ENCODE results near the gene ERC2. TPM values are rescaled to one million over a fixed set of nuclear protein-coding genes. Genes with fewer than 3 reads are reported as not detected.
"Not testable (repeated sequence)": the region's sequence is repeated elsewhere in the genome, so short reads cannot be mapped to it uniquely, and the experiment has no call there.

Gene ERC2
- total RNA-seq, 2 experiments from 2014 or later: not detected

DNA sequence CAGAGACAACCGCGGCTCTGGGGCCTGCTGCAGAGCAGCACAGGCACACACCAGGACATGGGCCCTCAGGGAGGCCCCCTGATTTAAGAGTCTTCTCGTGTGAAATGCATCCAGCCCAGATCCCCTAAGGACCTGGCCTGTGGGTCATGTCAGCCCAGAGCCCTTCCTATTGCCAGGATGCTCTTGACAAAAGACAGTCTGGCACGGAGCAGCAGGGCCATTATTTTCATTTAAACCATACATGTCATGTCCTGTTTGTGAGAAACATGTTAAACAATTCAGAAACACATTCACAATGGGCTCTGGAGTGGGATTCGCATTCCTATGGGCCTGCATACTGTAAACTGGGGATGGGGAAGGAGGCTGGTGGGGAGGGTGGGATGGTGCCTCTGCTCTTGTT lies 613.8 kb downstream of the ERC2 start:
- Histone ChIP-seq H3K9me2 (ENCODE audit: insufficient read depth, low read length) (no peaks in the 10 kb centered on the region), H3K9me3 (ENCODE audit: low read length) (no peaks in the 10 kb centered on the region), H3K79me2 (ENCODE audit: insufficient read depth, low read depth, low read length) (no peaks in the 10 kb centered on the region), H3K27ac (ENCODE audit: low read depth, low read length, poor library complexity, severe bottlenecking) (no peak overlapping the region), H3K4me2 (ENCODE audit: low read length) (no peak overlapping the region), H3K4me1 (ENCODE audit: insufficient read depth, low read length, poor library complexity, severe bottlenecking) (no peaks in the 10 kb centered on the region), H2AFZ (ENCODE audit: low read length) (no peak overlapping the region), H3K36me3 (ENCODE audit: insufficient read depth, low read length) (no peaks in the 10 kb centered on the region), H4K20me1 (ENCODE audit: insufficient read depth, low read length) (no peaks in the 10 kb centered on the region), H3K4me3 (ENCODE audit: low read depth, low read length, poor library complexity, severe bottlenecking) (no peak overlapping the region)
- ChIA-PET POLR2A (interaction anchor here (0.6 kb wide), 1 partner anchor 33 kb away, joined by 3 read pairs; no protein-coding TSS in a partner anchor), CTCF (ENCODE audit: unreplicated experiment) (no interaction called here)
- TF ChIP-seq, protein P1, sequence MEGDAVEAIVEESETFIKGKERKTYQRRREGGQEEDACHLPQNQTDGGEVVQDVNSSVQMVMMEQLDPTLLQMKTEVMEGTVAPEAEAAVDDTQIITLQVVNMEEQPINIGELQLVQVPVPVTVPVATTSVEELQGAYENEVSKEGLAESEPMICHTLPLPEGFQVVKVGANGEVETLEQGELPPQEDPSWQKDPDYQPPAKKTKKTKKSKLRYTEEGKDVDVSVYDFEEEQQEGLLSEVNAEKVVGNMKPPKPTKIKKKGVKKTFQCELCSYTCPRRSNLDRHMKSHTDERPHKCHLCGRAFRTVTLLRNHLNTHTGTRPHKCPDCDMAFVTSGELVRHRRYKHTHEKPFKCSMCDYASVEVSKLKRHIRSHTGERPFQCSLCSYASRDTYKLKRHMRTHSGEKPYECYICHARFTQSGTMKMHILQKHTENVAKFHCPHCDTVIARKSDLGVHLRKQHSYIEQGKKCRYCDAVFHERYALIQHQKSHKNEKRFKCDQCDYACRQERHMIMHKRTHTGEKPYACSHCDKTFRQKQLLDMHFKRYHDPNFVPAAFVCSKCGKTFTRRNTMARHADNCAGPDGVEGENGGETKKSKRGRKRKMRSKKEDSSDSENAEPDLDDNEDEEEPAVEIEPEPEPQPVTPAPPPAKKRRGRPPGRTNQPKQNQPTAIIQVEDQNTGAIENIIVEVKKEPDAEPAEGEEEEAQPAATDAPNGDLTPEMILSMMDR (conservative IDR thresholded peaks at IDR 0.05; ENCODE audit: low read length): no peak
- TF ChIP-seq EZH2phosphoT487 (IDR thresholded peaks at IDR 0.05; ENCODE audit: borderline replicate concordance, low read depth, low read length): no peak
- BruUV-seq (replicated peaks): no TSS peak
- DNase-seq (ENCODE audit: low spot score): no peak
- intact Hi-C loops (cut with micrococcal nuclease; ENCODE audit: unreplicated experiment): no loop called here

DNA sequence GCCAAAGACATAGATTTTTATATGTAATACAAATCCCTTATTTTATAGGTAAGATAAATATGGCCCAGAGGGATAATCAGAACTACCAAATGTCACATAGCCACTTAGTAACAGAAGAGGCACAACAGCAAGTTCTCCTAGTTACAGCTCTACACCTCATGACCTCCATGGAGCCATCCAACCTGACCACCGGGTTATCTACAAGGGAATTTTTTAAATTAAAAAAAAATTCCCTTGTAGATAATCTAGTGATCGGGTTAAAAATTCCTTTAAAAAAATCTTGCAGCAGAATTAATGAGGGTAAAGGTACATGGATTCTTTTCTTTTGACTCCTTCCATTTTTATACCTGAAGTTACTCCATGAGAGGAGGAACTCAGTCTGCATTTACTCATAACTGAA lies 615.9 kb downstream of the ERC2 start:
- no peaks in the 10 kb centered on the region for H3K79me2 ChIP-seq (ENCODE audit: insufficient read depth, low read depth, low read length)
- ChIA-PET CTCF (ENCODE audit: unreplicated experiment) (no interaction called here), POLR2A (interaction anchor here (0.6 to 1.1 kb wide), 3 partner anchors 10 to 289 kb away, joined by 3 to 6 read pairs (median 4); no protein-coding TSS in a partner anchor)
- H3K4me1 ChIP-seq (ENCODE audit: insufficient read depth, low read length, poor library complexity, severe bottlenecking): no peaks in the 10 kb centered on the region
- intact Hi-C loops (cut with micrococcal nuclease; ENCODE audit: unreplicated experiment): no loop called here
- no peak overlapping the region for H3K27ac ChIP-seq (ENCODE audit: low read depth, low read length, poor library complexity, severe bottlenecking)
- no peak overlapping the region for H3K4me3 ChIP-seq (ENCODE audit: low read depth, low read length, poor library complexity, severe bottlenecking)
- TF ChIP-seq EZH2phosphoT487 (IDR thresholded peaks at IDR 0.05; ENCODE audit: borderline replicate concordance, low read depth, low read length): no peak
- H4K20me1 ChIP-seq (ENCODE audit: insufficient read depth, low read length): no peaks in the 10 kb centered on the region
- H3K4me2 ChIP-seq (ENCODE audit: low read length): no peak overlapping the region
- no peaks in the 10 kb centered on the region for H3K9me2 ChIP-seq (ENCODE audit: insufficient read depth, low read length)
- no peak for DNase-seq (ENCODE audit: low spot score)
- H3K36me3 ChIP-seq (ENCODE audit: insufficient read depth, low read length): no peaks in the 10 kb centered on the region
- no peaks in the 10 kb centered on the region for H3K9me3 ChIP-seq (ENCODE audit: low read length)
- no peak overlapping the region for H2AFZ ChIP-seq (ENCODE audit: low read length)
- BruUV-seq (replicated peaks): no TSS peak

DNA sequence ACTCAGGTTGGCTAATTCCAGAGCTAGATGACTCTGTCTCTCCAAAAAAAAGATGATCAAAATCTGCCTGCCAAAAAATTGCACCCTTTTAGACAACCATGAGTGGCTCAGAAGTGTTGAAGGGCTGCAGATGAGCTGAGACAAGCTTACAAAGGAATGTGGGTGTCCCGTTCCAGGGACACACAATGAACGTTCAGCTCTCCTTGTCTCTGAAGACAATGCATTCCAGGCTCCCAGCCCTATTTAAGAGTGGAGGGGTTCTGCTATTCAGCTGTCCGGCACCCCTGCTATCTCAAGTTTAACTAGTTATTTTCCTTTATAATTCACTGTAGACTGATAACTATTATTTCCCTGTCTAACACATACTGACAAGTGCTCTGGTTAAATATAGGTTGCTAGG lies 626.1 kb downstream of the ERC2 start:
- Histone ChIP-seq H3K79me2 (ENCODE audit: insufficient read depth, low read depth, low read length) (no peaks in the 10 kb centered on the region), H3K4me1 (ENCODE audit: insufficient read depth, low read length, poor library complexity, severe bottlenecking) (no peaks in the 10 kb centered on the region), H3K4me3 (ENCODE audit: low read depth, low read length, poor library complexity, severe bottlenecking) (no peak overlapping the region), H3K27ac (ENCODE audit: low read depth, low read length, poor library complexity, severe bottlenecking) (no peak overlapping the region), H3K9me2 (ENCODE audit: insufficient read depth, low read length) (no peaks in the 10 kb centered on the region), H3K9me3 (ENCODE audit: low read length) (no peaks in the 10 kb centered on the region), H2AFZ (ENCODE audit: low read length) (no peak overlapping the region), H4K20me1 (ENCODE audit: insufficient read depth, low read length) (no peaks in the 10 kb centered on the region), H3K4me2 (ENCODE audit: low read length) (no peak overlapping the region), H3K36me3 (ENCODE audit: insufficient read depth, low read length) (no peaks in the 10 kb centered on the region)
- ChIA-PET CTCF (ENCODE audit: unreplicated experiment) (no interaction called here), POLR2A (no interaction called here)
- TF ChIP-seq, protein P1 (conservative IDR thresholded peaks at IDR 0.05; ENCODE audit: low read length): no peak
- no peak for TF ChIP-seq EZH2phosphoT487 (IDR thresholded peaks at IDR 0.05; ENCODE audit: borderline replicate concordance, low read depth, low read length)
- intact Hi-C loops (cut with micrococcal nuclease; ENCODE audit: unreplicated experiment): no loop called here
- no peak for DNase-seq (ENCODE audit: low spot score)
- BruUV-seq (replicated peaks): no TSS peak

DNA sequence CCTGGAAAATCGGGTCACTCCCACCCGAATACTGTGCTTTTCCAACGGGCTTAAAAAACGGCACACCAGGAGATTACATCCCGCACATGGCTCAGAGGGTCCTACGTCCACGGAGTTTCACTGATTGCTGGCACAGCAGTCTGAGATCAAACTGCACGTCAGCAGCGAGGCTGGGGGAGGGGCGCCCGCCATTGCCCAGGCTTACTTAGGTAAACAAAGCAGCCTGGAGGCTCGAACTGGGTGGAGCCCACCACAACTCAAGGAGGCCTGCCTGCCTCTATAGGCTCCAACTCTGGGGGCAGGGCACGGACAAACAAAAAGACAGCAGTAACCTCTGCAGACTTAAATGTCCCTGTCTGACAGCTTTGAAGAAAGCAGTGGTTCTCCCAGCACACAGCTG lies 636.4 kb downstream of the ERC2 start:
- H3K36me3 ChIP-seq (ENCODE audit: insufficient read depth, low read length); CTCF ChIA-PET (ENCODE audit: unreplicated experiment); H2AFZ ChIP-seq (ENCODE audit: low read length); H4K20me1 ChIP-seq (ENCODE audit: insufficient read depth, low read length); H3K4me2 ChIP-seq (ENCODE audit: low read length); intact Hi-C loops (cut with micrococcal nuclease; ENCODE audit: unreplicated experiment); H3K27ac ChIP-seq (ENCODE audit: low read depth, low read length, poor library complexity, severe bottlenecking); H3K9me3 ChIP-seq (ENCODE audit: low read length); H3K4me3 ChIP-seq (ENCODE audit: low read depth, low read length, poor library complexity, severe bottlenecking); DNase-seq (ENCODE audit: low spot score); H3K9me2 ChIP-seq (ENCODE audit: insufficient read depth, low read length); BruUV-seq (replicated peaks); H3K4me1 ChIP-seq (ENCODE audit: insufficient read depth, low read length, poor library complexity, severe bottlenecking); H3K79me2 ChIP-seq (ENCODE audit: insufficient read depth, low read depth, low read length); POLR2A ChIA-PET: not testable (repeated sequence)

All from OCI-LY7 (cell line).